K562 (cell line): ENCODE data around the gene AKAP13. TPM values are rescaled to one million over a fixed set of nuclear protein-coding genes. Genes with fewer than 3 reads are reported as not detected.

Experiments used
- CREB1 ChIP-seq, 2 experiments: sonication (generic) in 1 of 2; formaldehyde crosslinking in 1 of 2; IDR thresholded peaks; 2 replicates each; pipeline versions ENCODE4 v1.6.1 to v1.8.0; 2012 to 2022; ENCODE audit warnings: inconsistent platforms in 1 of 2, mild to moderate bottlenecking in 1 of 2, missing genetic modification reagents in 1 of 2, moderate library complexity in 1 of 2
- ETS2 ChIP-seq: IDR thresholded peaks from 2 replicates; pipeline ENCODE4 v1.6.1; 2016; ENCODE audit warnings: borderline replicate concordance, missing genetic modification characterization, mild to moderate bottlenecking, moderate library complexity, missing compliant biosample characterization; ENCODE audit not compliant: poor library complexity, severe bottlenecking
- KAT8 ChIP-seq: fragments of 450-650 bp; IDR thresholded peaks from 2 replicates; pipeline ENCODE4 v1.6.1; 2016; ENCODE audit warnings: low read depth, mild to moderate bottlenecking
- MEIS2 ChIP-seq: fragments of 450-650 bp; IDR thresholded peaks from 2 replicates; pipeline ENCODE4 v1.6.1; 2014; ENCODE audit warnings: mild to moderate bottlenecking; ENCODE audit not compliant: partially characterized antibody
- TCF3 ChIP-seq: sonication (generic); formaldehyde crosslinking; IDR thresholded peaks from 2 replicates; pipeline ENCODE4 v1.4.0; 2020; ENCODE audit warnings: mild to moderate bottlenecking, missing genetic modification reagents
- polyA plus RNA-seq, 8 experiments: library from polyadenylated mRNA; depleted of rRNA in 4 of 8; stranded (reverse) in 5 of 8; unstranded in 3 of 8; fragments of >200 nt; fragmentation: Nextera tagmentation in 2 of 8; fragmentation: Illumina TruSeq in 1 of 8; extraction: Ambion mirVana in 2 of 8; extraction: Trizol in 1 of 8; gene quantifications; 2 replicates each; pipeline versions ENCODE4 v1.2.1 to v1.2.3, GENCODE V29; 2011 to 2014; ENCODE audit warnings: inconsistent platforms in 1 of 8, missing spikeins in 1 of 8
- total RNA-seq, 7 experiments: library from RNA; depleted of rRNA in 6 of 7; stranded (reverse); fragments of >200 nt in 6 of 7; fragmentation: Illumina TruSeq in 2 of 7; extraction: Trizol in 2 of 7; gene quantifications; 2 replicates each; pipeline versions ENCODE4 v1.2.1 to v1.2.3, GENCODE V29; 2011 to 2021; ENCODE audit warnings: low replicate concordance in 1 of 7
- TF ChIP-seq, protein P1 (sequence below), 2 experiments: fragments of 450-650 bp; IDR thresholded peaks; 2 replicates each; pipeline ENCODE4 v1.6.1; 2016; ENCODE audit warnings: mild to moderate bottlenecking in 2 of 2, borderline replicate concordance in 1 of 2, low read depth in 1 of 2, moderate library complexity in 1 of 2
- TF ChIP-seq, protein P2 (sequence below): fragments of 250-450 bp; sonication (Bioruptor Pico); IDR thresholded peaks from 2 replicates; pipeline ENCODE4 v1.4.0; 2020; ENCODE audit warnings: mild to moderate bottlenecking, moderate library complexity, borderline replicate concordance
- TF ChIP-seq, protein P3 (sequence below): sonication (generic); formaldehyde crosslinking; IDR thresholded peaks from 2 replicates; pipeline ENCODE4 v1.4.0; 2020; ENCODE audit warnings: mild to moderate bottlenecking, missing genetic modification reagents

AKAP13 gene
- total and polyA plus RNA-seq, 9 of the 15 experiments (the other 6 are each of a cell fraction or from before 2014, with no cell fraction given), result 0.03 to 1.7 (median 0.42) TPM

DNA sequence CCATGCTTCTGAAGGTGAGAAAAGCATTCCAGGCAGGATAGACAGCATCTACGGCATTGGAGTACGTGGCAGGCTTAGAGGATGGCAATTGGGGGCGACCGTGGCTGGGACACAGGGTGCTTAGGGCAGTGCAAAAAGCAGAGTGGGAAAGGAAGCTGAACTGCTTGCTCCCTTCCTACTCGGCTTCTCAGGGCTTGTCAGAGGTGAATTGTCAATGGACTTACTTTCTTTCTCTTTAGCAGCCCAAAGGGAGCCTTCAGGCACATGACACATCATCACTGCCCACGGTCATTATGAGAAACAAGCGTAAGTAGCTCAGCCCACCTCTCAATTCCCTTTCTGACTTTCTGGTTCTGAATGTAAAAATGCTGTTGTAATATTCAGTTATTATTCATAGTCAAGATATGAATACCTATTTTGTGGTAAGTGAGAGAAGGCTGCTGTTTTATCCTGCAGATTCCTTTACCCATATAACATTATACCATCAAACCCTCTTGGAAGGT is 330.0 kb downstream of the AKAP13 start (continued):
- TF ChIP-seq, protein P1, sequence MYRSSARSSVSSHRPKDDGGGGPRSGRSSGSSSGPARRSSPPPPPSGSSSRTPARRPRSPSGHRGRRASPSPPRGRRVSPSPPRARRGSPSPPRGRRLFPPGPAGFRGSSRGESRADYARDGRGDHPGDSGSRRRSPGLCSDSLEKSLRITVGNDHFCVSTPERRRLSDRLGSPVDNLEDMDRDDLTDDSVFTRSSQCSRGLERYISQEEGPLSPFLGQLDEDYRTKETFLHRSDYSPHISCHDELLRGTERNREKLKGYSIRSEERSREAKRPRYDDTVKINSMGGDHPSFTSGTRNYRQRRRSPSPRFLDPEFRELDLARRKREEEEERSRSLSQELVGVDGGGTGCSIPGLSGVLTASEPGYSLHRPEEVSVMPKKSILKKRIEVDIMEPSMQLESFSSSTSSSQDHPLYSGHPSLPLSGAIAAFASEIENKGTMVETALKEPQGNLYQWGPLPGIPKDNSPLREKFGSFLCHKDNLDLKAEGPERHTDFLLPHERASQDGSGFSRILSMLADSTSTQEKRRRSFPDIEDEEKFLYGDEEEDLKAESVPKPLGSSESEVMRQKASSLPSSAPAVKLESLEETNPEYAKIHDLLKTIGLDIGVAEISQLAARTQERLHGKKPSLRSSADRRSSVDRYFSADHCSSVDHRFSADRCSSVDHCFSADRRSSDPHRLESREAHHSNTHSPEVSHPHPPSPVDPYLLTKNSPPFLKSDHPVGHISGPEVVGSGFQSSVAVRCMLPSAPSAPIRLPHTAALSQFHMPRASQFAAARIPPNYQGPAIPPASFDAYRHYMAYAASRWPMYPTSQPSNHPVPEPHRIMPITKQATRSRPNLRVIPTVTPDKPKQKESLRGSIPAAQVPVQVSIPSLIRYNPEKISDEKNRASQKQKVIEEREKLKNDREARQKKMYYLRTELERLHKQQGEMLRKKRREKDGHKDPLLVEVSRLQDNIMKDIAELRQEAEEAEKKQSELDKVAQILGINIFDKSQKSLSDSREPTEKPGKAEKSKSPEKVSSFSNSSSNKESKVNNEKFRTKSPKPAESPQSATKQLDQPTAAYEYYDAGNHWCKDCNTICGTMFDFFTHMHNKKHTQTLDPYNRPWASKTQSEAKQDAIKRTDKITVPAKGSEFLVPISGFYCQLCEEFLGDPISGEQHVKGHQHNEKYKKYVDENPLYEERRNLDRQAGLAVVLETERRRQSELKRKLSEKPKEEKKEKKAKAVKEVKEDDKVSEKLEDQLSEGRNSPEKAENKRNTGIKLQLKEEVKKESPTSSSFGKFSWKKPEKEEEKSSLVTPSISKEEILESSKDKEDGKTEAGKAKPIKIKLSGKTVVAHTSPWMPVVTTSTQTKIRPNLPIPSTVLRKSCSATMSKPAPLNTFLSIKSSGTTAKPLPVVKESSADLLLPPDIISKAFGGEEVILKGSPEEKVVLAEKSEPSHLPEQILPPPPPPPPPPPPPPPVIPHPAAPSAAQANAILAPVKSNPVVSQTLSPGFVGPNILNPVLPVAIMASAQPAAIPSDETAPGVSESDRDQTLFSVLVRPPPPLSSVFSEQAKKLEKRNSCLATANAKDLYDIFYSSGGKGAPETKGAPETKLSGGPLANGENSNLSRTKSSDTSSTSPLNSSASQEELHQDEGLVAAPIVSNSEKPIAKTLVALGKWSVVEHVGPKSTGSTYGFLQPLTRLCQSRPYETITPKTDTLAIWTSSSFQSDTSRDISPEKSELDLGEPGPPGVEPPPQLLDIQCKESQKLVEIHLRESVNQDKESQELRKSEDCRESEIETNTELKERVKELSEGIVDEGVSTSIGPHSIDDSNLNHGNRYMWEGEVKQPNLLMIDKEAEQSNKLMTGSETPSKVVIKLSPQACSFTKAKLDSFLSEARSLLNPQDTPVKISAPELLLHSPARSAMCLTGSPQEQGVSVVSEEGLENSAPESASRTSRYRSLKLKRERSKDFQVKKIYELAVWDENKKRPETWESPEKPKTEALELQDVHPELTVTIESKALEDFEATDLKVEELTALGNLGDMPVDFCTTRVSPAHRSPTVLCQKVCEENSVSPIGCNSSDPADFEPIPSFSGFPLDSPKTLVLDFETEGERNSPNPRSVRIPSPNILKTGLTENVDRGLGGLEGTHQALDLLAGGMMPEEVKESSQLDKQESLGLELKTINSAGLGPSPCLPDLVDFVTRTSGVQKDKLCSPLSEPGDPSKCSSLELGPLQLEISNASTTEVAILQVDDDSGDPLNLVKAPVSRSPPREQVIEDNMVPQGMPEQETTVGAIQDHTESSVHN (IDR thresholded peaks at IDR 0.05; ENCODE audit: borderline replicate concordance in 1 of 2, low read depth in 1 of 2), result no peak
- no peak for TF ChIP-seq MEIS2
- TF ChIP-seq KAT8, result no peak
- no peak for TF ChIP-seq TCF3 (CRISPR knock-in tag)
- TF ChIP-seq, protein P2, sequence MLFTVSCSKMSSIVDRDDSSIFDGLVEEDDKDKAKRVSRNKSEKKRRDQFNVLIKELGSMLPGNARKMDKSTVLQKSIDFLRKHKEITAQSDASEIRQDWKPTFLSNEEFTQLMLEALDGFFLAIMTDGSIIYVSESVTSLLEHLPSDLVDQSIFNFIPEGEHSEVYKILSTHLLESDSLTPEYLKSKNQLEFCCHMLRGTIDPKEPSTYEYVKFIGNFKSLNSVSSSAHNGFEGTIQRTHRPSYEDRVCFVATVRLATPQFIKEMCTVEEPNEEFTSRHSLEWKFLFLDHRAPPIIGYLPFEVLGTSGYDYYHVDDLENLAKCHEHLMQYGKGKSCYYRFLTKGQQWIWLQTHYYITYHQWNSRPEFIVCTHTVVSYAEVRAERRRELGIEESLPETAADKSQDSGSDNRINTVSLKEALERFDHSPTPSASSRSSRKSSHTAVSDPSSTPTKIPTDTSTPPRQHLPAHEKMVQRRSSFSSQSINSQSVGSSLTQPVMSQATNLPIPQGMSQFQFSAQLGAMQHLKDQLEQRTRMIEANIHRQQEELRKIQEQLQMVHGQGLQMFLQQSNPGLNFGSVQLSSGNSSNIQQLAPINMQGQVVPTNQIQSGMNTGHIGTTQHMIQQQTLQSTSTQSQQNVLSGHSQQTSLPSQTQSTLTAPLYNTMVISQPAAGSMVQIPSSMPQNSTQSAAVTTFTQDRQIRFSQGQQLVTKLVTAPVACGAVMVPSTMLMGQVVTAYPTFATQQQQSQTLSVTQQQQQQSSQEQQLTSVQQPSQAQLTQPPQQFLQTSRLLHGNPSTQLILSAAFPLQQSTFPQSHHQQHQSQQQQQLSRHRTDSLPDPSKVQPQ (CRISPR knock-in tag), result no peak
- TF ChIP-seq, protein P3, sequence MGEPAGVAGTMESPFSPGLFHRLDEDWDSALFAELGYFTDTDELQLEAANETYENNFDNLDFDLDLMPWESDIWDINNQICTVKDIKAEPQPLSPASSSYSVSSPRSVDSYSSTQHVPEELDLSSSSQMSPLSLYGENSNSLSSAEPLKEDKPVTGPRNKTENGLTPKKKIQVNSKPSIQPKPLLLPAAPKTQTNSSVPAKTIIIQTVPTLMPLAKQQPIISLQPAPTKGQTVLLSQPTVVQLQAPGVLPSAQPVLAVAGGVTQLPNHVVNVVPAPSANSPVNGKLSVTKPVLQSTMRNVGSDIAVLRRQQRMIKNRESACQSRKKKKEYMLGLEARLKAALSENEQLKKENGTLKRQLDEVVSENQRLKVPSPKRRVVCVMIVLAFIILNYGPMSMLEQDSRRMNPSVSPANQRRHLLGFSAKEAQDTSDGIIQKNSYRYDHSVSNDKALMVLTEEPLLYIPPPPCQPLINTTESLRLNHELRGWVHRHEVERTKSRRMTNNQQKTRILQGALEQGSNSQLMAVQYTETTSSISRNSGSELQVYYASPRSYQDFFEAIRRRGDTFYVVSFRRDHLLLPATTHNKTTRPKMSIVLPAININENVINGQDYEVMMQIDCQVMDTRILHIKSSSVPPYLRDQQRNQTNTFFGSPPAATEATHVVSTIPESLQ (CRISPR knock-in tag), result no peak
- no peak for TF ChIP-seq ETS2
- no peak for TF ChIP-seq CREB1 (IDR thresholded peaks at IDR 0.05)
- no peak for TF ChIP-seq CREB1 (CRISPR knock-in tag; IDR thresholded peaks at IDR 0.05)
